SK-N-SH treated with all-trans-retinoic acid at 6 μM for 48 hours (cell line): ENCODE data around the gene SYNGR1.

Experiments used
- ATAC-seq: fragments of 200-7000 bp; cut with Tn5 transposase; 3 replicates; pipeline ENCODE4 v1.9.1; 2020; ENCODE audit warnings: mild to moderate bottlenecking, moderate library complexity
- ARNTL ChIP-seq: fragments of 450-650 bp; formaldehyde crosslinking; IDR thresholded peaks from 2 replicates; pipeline ENCODE4 v1.5.0; 2020; ENCODE audit warnings: low read depth, mild to moderate bottlenecking, moderate library complexity, borderline replicate concordance
- BACH2 ChIP-seq: fragments of 250-450 bp; sonication (Bioruptor Pico); IDR thresholded peaks from 2 replicates; pipeline ENCODE4 v1.9.0; 2021; ENCODE audit warnings: mild to moderate bottlenecking, borderline replicate concordance
- CREB5 ChIP-seq: fragments of 250-450 bp; sonication (Bioruptor Pico); IDR thresholded peaks from 2 replicates; pipeline ENCODE4 v1.5.1; 2020; ENCODE audit warnings: low read depth, mild to moderate bottlenecking, moderate library complexity
- CSDC2 ChIP-seq: fragments of 250-450 bp; sonication (Bioruptor Pico); IDR thresholded peaks from 2 replicates; pipeline ENCODE4 v1.5.0; 2020; ENCODE audit warnings: mild to moderate bottlenecking, moderate library complexity
- CSRNP3 ChIP-seq: fragments of 250-450 bp; sonication (Bioruptor Pico); IDR thresholded peaks from 2 replicates; pipeline ENCODE4 v1.5.1; 2021; ENCODE audit warnings: mild to moderate bottlenecking, moderate library complexity
- ESRRG ChIP-seq: fragments of 250-450 bp; sonication (Bioruptor Pico); IDR thresholded peaks from 2 replicates; pipeline ENCODE4 v1.6.1; 2021; ENCODE audit warnings: mild to moderate bottlenecking
- GLIS3 ChIP-seq: fragments of 250-450 bp; sonication (Bioruptor Pico); IDR thresholded peaks from 2 replicates; pipeline ENCODE4 v1.5.0; 2020; ENCODE audit warnings: mild to moderate bottlenecking, moderate library complexity
- ISL1 ChIP-seq: fragments of 250-450 bp; sonication (Bioruptor Pico); IDR thresholded peaks from 2 replicates; pipeline ENCODE4 v2.1.2; 2022; ENCODE audit warnings: mild to moderate bottlenecking, moderate library complexity
- OSR1 ChIP-seq: fragments of 250-450 bp; sonication (Bioruptor Pico); IDR thresholded peaks from 2 replicates; pipeline ENCODE4 v1.8.0; 2022; ENCODE audit warnings: moderate library complexity, mild to moderate bottlenecking, inconsistent platforms
- PATZ1 ChIP-seq: fragments of 250-450 bp; sonication (Bioruptor Pico); IDR thresholded peaks from 2 replicates; pipeline ENCODE4 v1.8.0; 2020; ENCODE audit warnings: mild to moderate bottlenecking, moderate library complexity, borderline replicate concordance
- POU6F1 ChIP-seq: fragments of 250-450 bp; sonication (Bioruptor Pico); IDR thresholded peaks from 2 replicates; pipeline ENCODE4 v1.8.0; 2021; ENCODE audit warnings: low read depth, mild to moderate bottlenecking, moderate library complexity, borderline replicate concordance
- PPARA ChIP-seq: fragments of 250-450 bp; sonication (Bioruptor Pico); IDR thresholded peaks from 2 replicates; pipeline ENCODE4 v1.5.0; 2020; ENCODE audit warnings: mild to moderate bottlenecking, borderline replicate concordance
- RARB ChIP-seq: fragments of 250-450 bp; sonication (Bioruptor Pico); IDR thresholded peaks from 2 replicates; pipeline ENCODE4 v1.8.0; 2021; ENCODE audit warnings: mild to moderate bottlenecking, moderate library complexity
- SNAI2 ChIP-seq: fragments of 250-450 bp; sonication (Bioruptor Pico); IDR thresholded peaks from 2 replicates; pipeline ENCODE4 v1.5.0; 2020; ENCODE audit warnings: mild to moderate bottlenecking, moderate library complexity
- TCF4 ChIP-seq: fragments of 250-450 bp; sonication (Bioruptor Pico); IDR thresholded peaks from 2 replicates; pipeline ENCODE4 v1.8.0; 2021; ENCODE audit warnings: mild to moderate bottlenecking, moderate library complexity, borderline replicate concordance
- TOX ChIP-seq: fragments of 250-450 bp; sonication (Bioruptor Pico); IDR thresholded peaks from 2 replicates; pipeline ENCODE4 v1.8.0; 2021; ENCODE audit warnings: mild to moderate bottlenecking, moderate library complexity, borderline replicate concordance
- TSHZ2 ChIP-seq: fragments of 250-450 bp; sonication (Bioruptor Pico); IDR thresholded peaks from 2 replicates; pipeline ENCODE4 v1.5.0; 2020; ENCODE audit warnings: mild to moderate bottlenecking, moderate library complexity
- ZC3H10 ChIP-seq: fragments of 250-450 bp; sonication (Bioruptor Pico); IDR thresholded peaks from 2 replicates; pipeline ENCODE4 v1.5.1; 2021; ENCODE audit warnings: mild to moderate bottlenecking, moderate library complexity
- ZFP30 ChIP-seq: fragments of 450-650 bp; formaldehyde crosslinking; IDR thresholded peaks from 2 replicates; pipeline ENCODE4 v1.5.0; 2022; ENCODE audit warnings: mild to moderate bottlenecking, moderate library complexity
- ZNF70 ChIP-seq: fragments of 450-650 bp; formaldehyde crosslinking; IDR thresholded peaks from 2 replicates; pipeline ENCODE4 v1.5.0; 2020; ENCODE audit warnings: mild to moderate bottlenecking, moderate library complexity
- ZNF8 ChIP-seq: fragments of 450-650 bp; formaldehyde crosslinking; IDR thresholded peaks from 2 replicates; pipeline ENCODE4 v1.5.0; 2020; ENCODE audit warnings: mild to moderate bottlenecking, moderate library complexity

The SYNGR1 gene

GRCh38 chr22:39382410-39382809 lies 32.6 kb downstream of the SYNGR1 start:
- no peak for ATAC-seq

GRCh38 chr22:39383841-39384625 lies 34.2 kb downstream of the SYNGR1 start:
- ATAC-seq: no peak; the same call in 2 of the 3 replicates
- TF ChIP-seq ESRRG (CRISPR knock-in tag): no peak
- no peak for TF ChIP-seq TOX (CRISPR knock-in tag)
- no peak for TF ChIP-seq OSR1 (CRISPR knock-in tag)
- no peak for TF ChIP-seq GLIS3 (CRISPR knock-in tag)
- no peak for TF ChIP-seq RARB (CRISPR knock-in tag)
- TF ChIP-seq ZNF8 (CRISPR knock-in tag): no peak
- no peak for TF ChIP-seq CSRNP3 (CRISPR knock-in tag)
- no peak for TF ChIP-seq ISL1
- TF ChIP-seq ZNF70 (CRISPR knock-in tag): no peak
- no peak for TF ChIP-seq TSHZ2 (CRISPR knock-in tag)
- TF ChIP-seq ZC3H10 (CRISPR knock-in tag): no peak
- TF ChIP-seq CSDC2: no peak
- TF ChIP-seq TCF4 (CRISPR knock-in tag): no peak
- TF ChIP-seq ARNTL (CRISPR knock-in tag): no peak
- TF ChIP-seq POU6F1 (CRISPR knock-in tag): no peak
- no peak for TF ChIP-seq PPARA (CRISPR knock-in tag)

More at GRCh38 chr22:39382410-39382809, 32.6 kb downstream of the SYNGR1 start:
- TF ChIP-seq TSHZ2 (CRISPR knock-in tag): no peak
- TF ChIP-seq ZNF8 (CRISPR knock-in tag): no peak
- TF ChIP-seq CREB5: no peak
- no peak for TF ChIP-seq TOX (CRISPR knock-in tag)
- no peak for TF ChIP-seq PATZ1 (CRISPR knock-in tag)
- no peak for TF ChIP-seq ZNF70 (CRISPR knock-in tag)
- TF ChIP-seq ARNTL (CRISPR knock-in tag): no peak
- no peak for TF ChIP-seq OSR1 (CRISPR knock-in tag)
- TF ChIP-seq BACH2 (CRISPR knock-in tag): no peak
- no peak for TF ChIP-seq SNAI2 (CRISPR knock-in tag)
- no peak for TF ChIP-seq ZFP30
